ENCODE measurements around the gene CRTC1.
"Not testable (repeated sequence)": the region's sequence is repeated elsewhere in the genome, so short reads cannot be mapped to it uniquely, and the experiment has no call there.

The CRTC1 gene

GRCh38 chr19:18671303-18672043, 12.0 kb upstream of the CRTC1 start:
- no peak for DNase-seq

- no peak for DNase-seq
Observed at GRCh38 chr19:18672044-18672451, 11.4 kb upstream of the CRTC1 start.

GRCh38 chr19:18672606-18673337, 10.7 kb upstream of the CRTC1 start:
- no peak for DNase-seq

GRCh38 chr19:18674616-18675015, 8.9 kb upstream of the CRTC1 start:
- DNase-seq, result no peak

GRCh38 chr19:18675779-18676178, 7.7 kb upstream of the CRTC1 start:
- no peak for DNase-seq

- DNase-seq, result no peak
Observed at GRCh38 chr19:18676692-18677091, 6.8 kb upstream of the CRTC1 start.

GRCh38 chr19:18677156-18677555, 6.3 kb upstream of the CRTC1 start:
- DNase-seq, result no peak

- not testable (repeated sequence) for DNase-seq
Observed at GRCh38 chr19:18680148-18680547, 3.3 kb upstream of the CRTC1 start.

- no peak for DNase-seq
Observed at GRCh38 chr19:18682807-18683108, 722 bp upstream of the CRTC1 start.

- DNase-seq, result no peak
Observed at GRCh38 chr19:18683958-18684641, 620 bp downstream of the CRTC1 start.

- no peak for DNase-seq
Observed at GRCh38 chr19:18684642-18684993, 1.1 kb downstream of the CRTC1 start.

GRCh38 chr19:18685597-18686190, 2.2 kb downstream of the CRTC1 start:
- no peak for DNase-seq

- no peak for DNase-seq
Observed at GRCh38 chr19:18687740-18688465, 4.4 kb downstream of the CRTC1 start.

- DNase-seq, result no peak
Observed at GRCh38 chr19:18696023-18696422, 12.5 kb downstream of the CRTC1 start.

GRCh38 chr19:18697680-18698079, 14.2 kb downstream of the CRTC1 start:
- DNase-seq, result peak; percentile 41

- DNase-seq, result no peak
Observed at GRCh38 chr19:18698321-18699167, 15.1 kb downstream of the CRTC1 start.

- no peak for DNase-seq
Observed at GRCh38 chr19:18699403-18700054, 16.0 kb downstream of the CRTC1 start.

- no peak for DNase-seq
Observed at GRCh38 chr19:18700501-18701249, 17.2 kb downstream of the CRTC1 start.

- DNase-seq, result no peak
Observed at GRCh38 chr19:18701250-18701608, 17.7 kb downstream of the CRTC1 start.

- no peak for DNase-seq
Observed at GRCh38 chr19:18704054-18704453, 20.6 kb downstream of the CRTC1 start.

- DNase-seq, result no peak
Observed at GRCh38 chr19:18704971-18705370, 21.5 kb downstream of the CRTC1 start.

Measured in SHP77 treated with DMSO at 0.1 percent for 48 hours (cell line).